ENCODE results near the gene LIPG. TPM values are rescaled to one million over a fixed set of nuclear protein-coding genes. Genes with fewer than 3 reads are reported as not detected.

LIPG gene
- total RNA-seq, 2 donors from 2014 or later, result 0.36 to 28.5 TPM

DNA sequence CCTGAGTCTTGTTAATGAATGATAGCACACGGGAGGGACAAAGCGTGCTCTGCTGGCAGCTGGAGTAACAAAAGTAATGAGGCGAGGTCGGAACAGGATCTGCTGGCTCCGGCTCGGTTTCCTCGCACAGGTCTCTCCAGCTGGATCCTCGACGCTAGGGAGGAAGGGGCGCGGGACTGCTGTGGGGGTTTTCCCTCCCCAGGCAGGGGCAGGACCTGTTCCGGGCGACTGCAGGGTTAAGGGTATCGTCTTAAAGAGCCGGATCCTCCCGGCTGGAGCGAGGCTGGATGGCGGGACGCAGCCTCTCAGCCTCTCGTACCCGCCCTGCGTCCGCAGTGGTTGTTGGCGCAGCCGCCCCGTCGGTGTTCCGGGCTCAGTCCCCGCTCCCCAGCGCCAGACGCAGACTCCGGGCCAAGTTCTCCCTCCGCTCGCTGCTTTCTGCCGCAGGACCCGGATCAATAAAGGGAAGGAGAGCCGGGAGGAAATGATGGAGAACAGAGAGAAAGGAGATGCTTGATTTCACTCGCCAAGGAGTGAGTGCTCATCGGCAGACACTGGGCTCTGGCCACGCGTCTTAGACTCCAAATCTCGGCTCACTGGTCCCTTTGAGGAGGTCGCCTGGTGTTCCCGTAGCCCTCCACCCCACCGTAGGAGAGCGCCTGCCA lies 1.1 kb upstream of the LIPG start:
- Histone ChIP-seq H3K27ac (peak overlapping the region in 1 of 2 donors; percentile 14), H3K36me3 (no peaks in the 10 kb centered on the region), H3K4me3 (peak overlapping the region; percentile 16 to 21), H3K4me1 (replicated peaks) (peaks cover 15% of the 10 kb centered on the region), H3K27me3 (replicated peaks; ENCODE audit: insufficient read depth) (no peaks in the 10 kb centered on the region), H3K9me3 (no peaks in the 10 kb centered on the region)
- intact Hi-C loops (cut with DNase I), result loop anchor here (5.0 kb wide), 1 partner anchor 62 kb away; no protein-coding TSS in a partner anchor
- DNase-seq (ENCODE audit: low spot score), result peak; percentile 43
- under 1% methylated on average over 46 of the region's 46 CpGs for WGBS
- TF ChIP-seq POLR2A (IDR thresholded peaks at IDR 0.05), result no peak
- TF ChIP-seq POLR2AphosphoS5 (IDR thresholded peaks at IDR 0.05), result no peak
- TF ChIP-seq, protein P1, sequence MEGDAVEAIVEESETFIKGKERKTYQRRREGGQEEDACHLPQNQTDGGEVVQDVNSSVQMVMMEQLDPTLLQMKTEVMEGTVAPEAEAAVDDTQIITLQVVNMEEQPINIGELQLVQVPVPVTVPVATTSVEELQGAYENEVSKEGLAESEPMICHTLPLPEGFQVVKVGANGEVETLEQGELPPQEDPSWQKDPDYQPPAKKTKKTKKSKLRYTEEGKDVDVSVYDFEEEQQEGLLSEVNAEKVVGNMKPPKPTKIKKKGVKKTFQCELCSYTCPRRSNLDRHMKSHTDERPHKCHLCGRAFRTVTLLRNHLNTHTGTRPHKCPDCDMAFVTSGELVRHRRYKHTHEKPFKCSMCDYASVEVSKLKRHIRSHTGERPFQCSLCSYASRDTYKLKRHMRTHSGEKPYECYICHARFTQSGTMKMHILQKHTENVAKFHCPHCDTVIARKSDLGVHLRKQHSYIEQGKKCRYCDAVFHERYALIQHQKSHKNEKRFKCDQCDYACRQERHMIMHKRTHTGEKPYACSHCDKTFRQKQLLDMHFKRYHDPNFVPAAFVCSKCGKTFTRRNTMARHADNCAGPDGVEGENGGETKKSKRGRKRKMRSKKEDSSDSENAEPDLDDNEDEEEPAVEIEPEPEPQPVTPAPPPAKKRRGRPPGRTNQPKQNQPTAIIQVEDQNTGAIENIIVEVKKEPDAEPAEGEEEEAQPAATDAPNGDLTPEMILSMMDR (IDR thresholded peaks at IDR 0.05), result no peak

DNA sequence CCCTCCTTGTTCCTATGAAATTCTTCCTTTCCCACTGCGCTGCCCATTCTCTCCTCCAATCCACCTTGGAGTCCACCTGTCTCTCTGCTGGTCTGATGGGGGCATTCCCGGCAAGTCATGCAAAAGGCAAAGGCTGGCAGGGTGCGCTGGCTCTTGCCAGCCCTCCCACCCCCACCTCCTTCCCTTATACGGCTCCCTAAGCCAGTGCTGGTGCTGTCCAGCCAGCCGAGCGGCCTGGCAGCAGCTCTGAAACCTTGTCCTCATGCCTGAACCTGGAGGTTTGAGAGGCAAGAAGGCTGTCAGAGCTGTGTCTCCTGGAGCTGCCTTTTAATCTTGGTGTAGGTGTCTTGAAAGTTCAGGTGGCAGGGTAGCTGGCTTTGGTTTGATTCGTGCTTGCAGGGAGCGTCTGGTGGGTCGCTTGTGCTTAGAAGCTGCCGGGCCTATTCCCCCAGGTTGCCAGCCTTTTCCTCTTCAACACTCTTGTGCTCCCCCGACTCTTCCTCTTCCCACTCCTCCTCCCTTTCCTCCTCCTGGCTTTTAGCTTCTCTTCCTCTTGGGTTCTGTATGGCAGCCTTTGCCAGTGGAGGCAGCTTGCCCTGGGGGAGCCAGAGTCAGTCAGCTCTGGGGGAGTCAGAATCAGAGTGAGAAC lies 748 bp downstream of the LIPG start:
- 52% methylated on average over 11 of the region's 11 CpGs for WGBS
- Histone ChIP-seq H3K27ac (no peak overlapping the region), H3K27me3 (replicated peaks; ENCODE audit: insufficient read depth) (no peaks in the 10 kb centered on the region), H3K4me3 (peak overlapping the region in 1 of 2 donors; percentile 21), H3K36me3 (no peaks in the 10 kb centered on the region), H3K9me3 (no peaks in the 10 kb centered on the region), H3K4me1 (replicated peaks) (peaks cover 15% of the 10 kb centered on the region)
- TF ChIP-seq POLR2A (IDR thresholded peaks at IDR 0.05), result no peak
- TF ChIP-seq POLR2AphosphoS5 (IDR thresholded peaks at IDR 0.05), result no peak
- TF ChIP-seq, protein P1 (IDR thresholded peaks at IDR 0.05), result no peak
- DNase-seq (ENCODE audit: low spot score), result no peak
- intact Hi-C loops (cut with DNase I), result loop anchor here (5.0 kb wide), 1 partner anchor 60 kb away; no protein-coding TSS in a partner anchor

DNA sequence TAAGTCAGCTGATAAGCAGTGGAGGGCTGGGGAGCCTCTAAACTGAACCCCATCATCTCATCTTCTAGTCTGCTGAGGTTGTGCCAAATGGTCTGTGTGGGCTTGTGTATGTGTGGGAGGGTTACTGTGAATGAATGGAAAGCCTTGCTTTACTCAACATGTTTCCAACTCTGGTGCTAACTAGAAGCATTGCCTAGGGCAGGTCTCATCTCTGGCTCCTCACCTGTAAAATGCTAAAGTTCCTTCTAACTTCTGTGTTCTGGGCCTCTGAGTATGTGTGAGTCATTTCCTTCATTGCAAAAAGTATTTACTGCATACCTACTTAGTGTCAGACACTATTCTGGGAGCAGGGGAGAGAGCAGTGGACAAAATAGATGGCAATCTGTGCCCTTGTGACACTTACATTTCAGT lies 1.3 kb downstream of the LIPG start:
- TF ChIP-seq POLR2AphosphoS5 (IDR thresholded peaks at IDR 0.05) (no peak), POLR2A (IDR thresholded peaks at IDR 0.05) (no peak)
- TF ChIP-seq, protein P1 (IDR thresholded peaks at IDR 0.05), result no peak
- Histone ChIP-seq H3K4me1 (replicated peaks) (peaks cover 15% of the 10 kb centered on the region), H3K4me3 (no peak overlapping the region), H3K9me3 (no peaks in the 10 kb centered on the region), H3K27me3 (replicated peaks; ENCODE audit: insufficient read depth) (no peaks in the 10 kb centered on the region), H3K36me3 (no peaks in the 10 kb centered on the region), H3K27ac (no peak overlapping the region)
- DNase-seq (ENCODE audit: low spot score), result no peak
- intact Hi-C loops (cut with DNase I), result loop anchor here (5.0 kb wide), 1 partner anchor 59 kb away; no protein-coding TSS in a partner anchor

DNA sequence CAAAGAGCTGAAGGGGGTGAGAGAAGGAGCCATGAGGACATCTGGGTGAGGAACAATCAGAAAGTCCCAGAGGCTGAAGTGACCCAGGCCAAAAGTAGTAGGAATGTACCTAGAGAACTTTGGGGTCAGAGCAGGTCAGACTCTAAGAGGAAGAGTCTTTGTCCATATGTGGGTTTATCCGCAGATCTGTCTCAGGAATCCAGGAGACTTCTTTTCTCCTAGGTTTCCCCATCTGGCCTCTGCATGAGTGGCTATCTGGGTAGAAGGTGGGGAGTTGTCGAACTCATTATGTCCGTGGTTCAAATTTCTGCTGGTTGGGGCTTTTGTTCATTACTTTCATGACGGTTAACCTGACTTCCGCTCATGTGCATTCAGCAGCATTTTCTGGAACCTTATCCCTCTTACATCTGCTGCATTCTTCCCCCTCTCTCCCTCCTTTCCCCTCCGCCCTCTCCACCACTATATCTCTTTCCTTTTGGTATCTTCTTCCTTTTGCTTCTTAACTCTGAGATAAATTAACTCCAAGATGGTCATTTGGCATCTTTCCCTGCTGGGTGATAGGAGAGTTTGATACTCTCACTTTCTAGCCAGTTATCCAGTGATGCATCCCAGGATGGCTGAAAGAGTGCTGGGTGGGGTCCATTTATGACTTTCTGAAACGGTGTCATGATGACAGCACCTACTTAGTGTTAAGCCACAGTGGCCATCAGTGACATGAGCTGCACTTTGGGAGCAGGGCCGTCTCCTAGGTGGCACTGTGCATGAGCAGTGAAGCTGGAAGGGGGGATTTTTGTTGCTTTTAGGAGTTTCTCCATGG lies 2.1 kb downstream of the LIPG start:
- TF ChIP-seq POLR2AphosphoS5 (IDR thresholded peaks at IDR 0.05), result no peak
- TF ChIP-seq, protein P1 (IDR thresholded peaks at IDR 0.05), result no peak
- TF ChIP-seq POLR2A (IDR thresholded peaks at IDR 0.05), result no peak
- no peaks in the 10 kb centered on the region for H3K9me3 ChIP-seq
- no peaks in the 10 kb centered on the region for H3K36me3 ChIP-seq
- no peak for DNase-seq (ENCODE audit: low spot score)
- intact Hi-C loops (cut with DNase I), result loop anchor here (5.0 kb wide), 1 partner anchor 58 kb away; no protein-coding TSS in a partner anchor
- H3K4me1 ChIP-seq (replicated peaks), result peaks cover 15% of the 10 kb centered on the region
- no peak overlapping the region for H3K4me3 ChIP-seq
- no peaks in the 10 kb centered on the region for H3K27me3 ChIP-seq (replicated peaks; ENCODE audit: insufficient read depth)
- no peak overlapping the region for H3K27ac ChIP-seq
- WGBS, result 81% methylated on average over 8 of the region's 8 CpGs

All from prostate gland (tissue), 2 donors.